ENCODE results near the gene PRX. TPM values are rescaled to one million over a fixed set of nuclear protein-coding genes. Genes with fewer than 3 reads are reported as not detected.

Gene PRX
- total and polyA plus RNA-seq, 2 of the 4 experiments (the other 2 are of a cell fraction): 0.90 to 1.7 TPM

DNA sequence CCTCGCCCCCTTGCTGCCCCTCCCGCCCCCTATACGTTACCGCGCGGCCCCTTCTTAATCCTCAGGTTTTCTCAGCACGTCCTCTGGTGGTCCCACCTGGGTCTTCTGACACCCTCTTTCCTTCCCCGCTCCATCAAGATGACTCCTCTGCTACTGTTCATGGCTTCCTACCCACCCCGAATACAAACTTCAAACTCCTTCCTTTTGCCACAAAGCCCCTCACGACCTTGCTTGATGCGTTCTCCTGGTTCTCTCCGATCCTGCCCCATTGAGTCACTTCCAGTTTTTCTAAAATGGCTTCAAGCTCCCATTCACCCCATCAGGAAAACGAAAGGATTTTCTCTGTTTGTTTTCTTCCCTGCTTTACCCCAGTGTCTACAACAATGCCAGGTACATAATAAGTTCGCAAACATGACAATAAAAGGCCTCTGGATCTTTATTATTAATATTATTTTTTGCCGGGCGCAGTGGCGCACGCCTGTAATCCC lies 31.7 kb upstream of the PRX start:
- peaks cover 33% of the 10 kb centered on the region for H4K20me1 ChIP-seq (ENCODE audit: insufficient read depth, low read length)
- peak overlapping the region; percentile 8 for H3K18ac ChIP-seq (ENCODE audit: low read depth, low read length)
- peak overlapping the region; percentile 76 for H3K27ac ChIP-seq (ENCODE audit: insufficient read depth, low read length)
- TF ChIP-seq RFX5 (IDR thresholded peaks at IDR 0.05; ENCODE audit: low read depth, low read length) (no peak), MAZ (IDR thresholded peaks at IDR 0.05; ENCODE audit: borderline replicate concordance, low read depth, low read length) (no peak), MAFK (IDR thresholded peaks at IDR 0.05; ENCODE audit: low read depth, low read length) (no peak), CEBPB (IDR thresholded peaks at IDR 0.05; ENCODE audit: low read depth, low read length) (no peak), MXI1 (IDR thresholded peaks at IDR 0.05; ENCODE audit: borderline replicate concordance, low read depth, low read length) (no peak), BHLHE40 (IDR thresholded peaks at IDR 0.05; ENCODE audit: low read depth, low read length) (no peak), CHD1 (IDR thresholded peaks at IDR 0.05; ENCODE audit: low read depth, low read length) (no peak), NFE2L2 (IDR thresholded peaks at IDR 0.05; ENCODE audit: low read depth, low read length) (no peak), RAD21 (IDR thresholded peaks at IDR 0.05; ENCODE audit: low read length) (peak; percentile 32; the same call in 1 of the 2 replicates)
- TF ChIP-seq, protein P1, sequence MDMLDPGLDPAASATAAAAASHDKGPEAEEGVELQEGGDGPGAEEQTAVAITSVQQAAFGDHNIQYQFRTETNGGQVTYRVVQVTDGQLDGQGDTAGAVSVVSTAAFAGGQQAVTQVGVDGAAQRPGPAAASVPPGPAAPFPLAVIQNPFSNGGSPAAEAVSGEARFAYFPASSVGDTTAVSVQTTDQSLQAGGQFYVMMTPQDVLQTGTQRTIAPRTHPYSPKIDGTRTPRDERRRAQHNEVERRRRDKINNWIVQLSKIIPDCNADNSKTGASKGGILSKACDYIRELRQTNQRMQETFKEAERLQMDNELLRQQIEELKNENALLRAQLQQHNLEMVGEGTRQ (IDR thresholded peaks at IDR 0.05; ENCODE audit: low read depth, low read length): no peak
- TF ChIP-seq, protein P2, sequence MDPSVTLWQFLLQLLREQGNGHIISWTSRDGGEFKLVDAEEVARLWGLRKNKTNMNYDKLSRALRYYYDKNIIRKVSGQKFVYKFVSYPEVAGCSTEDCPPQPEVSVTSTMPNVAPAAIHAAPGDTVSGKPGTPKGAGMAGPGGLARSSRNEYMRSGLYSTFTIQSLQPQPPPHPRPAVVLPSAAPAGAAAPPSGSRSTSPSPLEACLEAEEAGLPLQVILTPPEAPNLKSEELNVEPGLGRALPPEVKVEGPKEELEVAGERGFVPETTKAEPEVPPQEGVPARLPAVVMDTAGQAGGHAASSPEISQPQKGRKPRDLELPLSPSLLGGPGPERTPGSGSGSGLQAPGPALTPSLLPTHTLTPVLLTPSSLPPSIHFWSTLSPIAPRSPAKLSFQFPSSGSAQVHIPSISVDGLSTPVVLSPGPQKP (IDR thresholded peaks at IDR 0.05; ENCODE audit: borderline replicate concordance, low read depth, low read length): no peak
- TF ChIP-seq, protein P3, sequence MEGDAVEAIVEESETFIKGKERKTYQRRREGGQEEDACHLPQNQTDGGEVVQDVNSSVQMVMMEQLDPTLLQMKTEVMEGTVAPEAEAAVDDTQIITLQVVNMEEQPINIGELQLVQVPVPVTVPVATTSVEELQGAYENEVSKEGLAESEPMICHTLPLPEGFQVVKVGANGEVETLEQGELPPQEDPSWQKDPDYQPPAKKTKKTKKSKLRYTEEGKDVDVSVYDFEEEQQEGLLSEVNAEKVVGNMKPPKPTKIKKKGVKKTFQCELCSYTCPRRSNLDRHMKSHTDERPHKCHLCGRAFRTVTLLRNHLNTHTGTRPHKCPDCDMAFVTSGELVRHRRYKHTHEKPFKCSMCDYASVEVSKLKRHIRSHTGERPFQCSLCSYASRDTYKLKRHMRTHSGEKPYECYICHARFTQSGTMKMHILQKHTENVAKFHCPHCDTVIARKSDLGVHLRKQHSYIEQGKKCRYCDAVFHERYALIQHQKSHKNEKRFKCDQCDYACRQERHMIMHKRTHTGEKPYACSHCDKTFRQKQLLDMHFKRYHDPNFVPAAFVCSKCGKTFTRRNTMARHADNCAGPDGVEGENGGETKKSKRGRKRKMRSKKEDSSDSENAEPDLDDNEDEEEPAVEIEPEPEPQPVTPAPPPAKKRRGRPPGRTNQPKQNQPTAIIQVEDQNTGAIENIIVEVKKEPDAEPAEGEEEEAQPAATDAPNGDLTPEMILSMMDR (conservative IDR thresholded peaks at IDR 0.05; ENCODE audit: low read depth, low read length): peak; percentile 38
- H3K27me3 ChIP-seq (ENCODE audit: control insufficient read depth, insufficient read depth, low read length): no peaks in the 10 kb centered on the region
- peaks cover 25% of the 10 kb centered on the region for H3K36me3 ChIP-seq (ENCODE audit: control insufficient read depth, insufficient read depth, low read length)
- whole genome bisulfite sequencing, 2 experiments (ENCODE audit: extremely low coverage in 2 of 2, insufficient read length in 1 of 2): 10% methylated on average over 10 of the region's 18 CpGs; no CpG with 5 or more reads in 1 of the 2 experiments
- intact Hi-C loops (cut with micrococcal nuclease): loop anchor here (5.0 kb wide), 3 partner anchors 98 to 202 kb away; partner anchors contain the start of genes C19orf47 and PLD3
- no peaks in the 10 kb centered on the region for H3K9me3 ChIP-seq (ENCODE audit: control insufficient read depth, insufficient read depth, low read length)
- H2BK5ac ChIP-seq (ENCODE audit: low read depth, low read length, poor library complexity, severe bottlenecking): peak overlapping the region; percentile 80
- in situ Hi-C loops (cut with MboI; ENCODE audit: low sequenced_read_pairs): no loop called here
- H2AK5ac ChIP-seq (ENCODE audit: low read depth, low read length): peak overlapping the region; percentile 86
- H2BK120ac ChIP-seq (ENCODE audit: low read depth, low read length): peak overlapping the region; percentile 24; the same call in 1 of the 2 replicates
- H3K9ac ChIP-seq (ENCODE audit: low read depth, low read length): peak overlapping the region; percentile 83
- peak overlapping the region; percentile 70 for H3K4me3 ChIP-seq (ENCODE audit: insufficient read depth, low read depth, low read length)
- peak overlapping the region; percentile 90 for H3K14ac ChIP-seq (replicated peaks; ENCODE audit: low read depth, low read length)
- H3K9me1 ChIP-seq (ENCODE audit: insufficient read depth, low read length): no peaks in the 10 kb centered on the region; the same call in 1 of the 2 replicates
- peak overlapping the region; percentile 16; the same call in 1 of the 3 replicates for H2BK15ac ChIP-seq (ENCODE audit: low read depth, low read length)
- H3K4ac ChIP-seq (ENCODE audit: low read depth, low read length): peak overlapping the region; percentile 88
- peak overlapping the region; percentile 61 for H3K23ac ChIP-seq (ENCODE audit: low read depth, low read length)
- peak overlapping the region; percentile 92 for H3K4me2 ChIP-seq (ENCODE audit: low read depth, low read length)
- H3K56ac ChIP-seq (ENCODE audit: extremely low read depth, insufficient read depth, low read length): peak overlapping the region; percentile 80
- peak overlapping the region; percentile 62 to 97 for H4K8ac ChIP-seq (ENCODE audit: low read depth in 2 of 2, low read length in 2 of 2)
- H3K79me1 ChIP-seq (ENCODE audit: low read depth in 1 of 2, low read length in 2 of 2): peaks cover 16 to 36% of the 10 kb centered on the region in 2 experiments; a peak in 3 of 4 replicates
- no peak for ATAC-seq (ENCODE audit: low read depth)
- peaks cover 2% of the 10 kb centered on the region for H3K4me1 ChIP-seq (ENCODE audit: control insufficient read depth, insufficient read depth, low read length)
- CTCF ChIA-PET: interaction anchor here (0.6 kb wide), 1 partner anchor 544 kb away, joined by 3 read pairs; no protein-coding TSS in a partner anchor
- peak overlapping the region; percentile 100 for H2AFZ ChIP-seq (replicated peaks; ENCODE audit: low read length, poor library complexity)
- H4K91ac ChIP-seq (ENCODE audit: insufficient read depth, low read depth, low read length): peak overlapping the region; percentile 35
- peak overlapping the region; percentile 94 for H2AK9ac ChIP-seq (replicated peaks; ENCODE audit: low read depth, low read length, poor library complexity)
- no peak for DNase-seq
- no peak overlapping the region for H2BK20ac ChIP-seq (ENCODE audit: low read depth, low read length)
- BruUV-seq (replicated peaks): no TSS peak
- H4K5ac ChIP-seq (ENCODE audit: low read depth, low read length): peak overlapping the region; percentile 54
- dilution Hi-C loops (cut with HindIII; ENCODE audit: low sequenced_read_pairs, unreplicated experiment): no loop called here
- POLR2A ChIA-PET (ENCODE audit: unreplicated experiment): no interaction called here
